LNCaP clone FGC (cell line): Measurements from ENCODE around the gene CDC5L.

ENCODE experiments used
- DNase-seq: peaks from one replicate; pipeline ENCODE4 v3.0.0-alpha.2; 2011; ENCODE audit warnings: low read depth
- H3K4me3 ChIP-seq: 2 replicates; pipeline ENCODE4 v1.5.1; 2011; ENCODE audit warnings: mild to moderate bottlenecking, low read depth, low read length, control low read depth
- CTCF ChIP-seq: IDR thresholded peaks from 2 replicates; pipeline ENCODE4 v1.5.1; 2012; ENCODE audit warnings: mild to moderate bottlenecking; ENCODE audit not compliant: control insufficient read depth, insufficient read depth; ENCODE audit errors: extremely low read depth

CDC5L gene

GRCh38 chr6:44401138-44401537, 13.6 kb downstream of the CDC5L start:
- no peak for DNase-seq
- no peak overlapping the region for H3K4me3 ChIP-seq
- TF ChIP-seq CTCF = no peak

DNA sequence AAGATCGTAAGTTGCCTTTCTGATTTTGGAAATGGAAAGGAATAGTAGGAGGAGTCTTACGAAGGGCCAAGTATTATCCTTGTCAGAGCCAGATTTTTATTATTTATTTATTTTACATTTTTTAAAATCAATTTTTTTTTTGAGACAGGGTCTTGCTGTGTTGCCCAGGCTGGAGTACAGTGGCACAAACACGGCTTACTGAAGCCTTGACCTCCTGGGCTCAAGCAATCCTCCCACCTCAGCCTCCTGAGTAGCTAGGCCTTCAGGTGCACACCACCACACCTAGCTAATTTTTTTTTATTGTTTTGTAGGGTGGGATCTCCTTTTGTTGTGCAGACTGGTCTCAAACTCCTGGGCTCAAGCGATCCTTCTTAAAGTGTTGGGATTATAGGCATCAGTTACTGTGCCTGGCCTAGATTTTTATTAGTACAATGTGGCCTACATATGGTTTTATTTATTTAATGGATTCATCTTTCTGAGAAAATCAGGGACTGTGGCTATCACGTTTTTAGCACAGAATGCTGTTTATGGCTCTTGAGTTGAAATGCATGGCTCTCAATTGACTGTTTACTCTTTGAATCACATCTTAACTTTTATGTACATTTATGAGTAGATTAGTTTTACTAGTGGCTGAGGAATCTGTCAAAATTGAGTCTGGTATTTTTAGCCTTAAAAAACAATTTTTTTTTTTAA, 16.7 kb downstream of the CDC5L start:
- no peak for DNase-seq
- TF ChIP-seq CTCF = no peak
- no peak overlapping the region for H3K4me3 ChIP-seq

DNA sequence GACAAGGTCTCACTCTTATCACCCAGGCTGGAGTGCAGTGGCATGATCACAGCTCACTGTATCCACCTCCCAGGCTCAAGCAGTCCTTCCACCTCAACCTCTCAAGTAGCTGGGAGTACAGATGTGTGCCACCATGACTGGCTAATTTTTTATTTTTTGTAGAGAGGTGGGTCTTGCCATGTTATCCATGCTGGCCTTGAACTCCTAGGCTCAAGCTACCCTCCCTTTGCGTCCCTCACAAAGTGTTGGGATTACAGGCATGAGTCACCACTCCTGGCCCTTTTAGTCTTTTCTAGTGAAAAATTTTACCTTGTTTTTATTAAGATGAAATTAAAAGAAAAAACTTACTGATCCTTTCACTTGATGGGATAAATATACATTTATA, 17.2 kb downstream of the CDC5L start:
- no peak for TF ChIP-seq CTCF
- no peak overlapping the region for H3K4me3 ChIP-seq
- DNase-seq = no peak

GRCh38 chr6:44407951-44408670, 20.6 kb downstream of the CDC5L start:
- DNase-seq = no peak
- no peak overlapping the region for H3K4me3 ChIP-seq
- TF ChIP-seq CTCF = no peak

DNA sequence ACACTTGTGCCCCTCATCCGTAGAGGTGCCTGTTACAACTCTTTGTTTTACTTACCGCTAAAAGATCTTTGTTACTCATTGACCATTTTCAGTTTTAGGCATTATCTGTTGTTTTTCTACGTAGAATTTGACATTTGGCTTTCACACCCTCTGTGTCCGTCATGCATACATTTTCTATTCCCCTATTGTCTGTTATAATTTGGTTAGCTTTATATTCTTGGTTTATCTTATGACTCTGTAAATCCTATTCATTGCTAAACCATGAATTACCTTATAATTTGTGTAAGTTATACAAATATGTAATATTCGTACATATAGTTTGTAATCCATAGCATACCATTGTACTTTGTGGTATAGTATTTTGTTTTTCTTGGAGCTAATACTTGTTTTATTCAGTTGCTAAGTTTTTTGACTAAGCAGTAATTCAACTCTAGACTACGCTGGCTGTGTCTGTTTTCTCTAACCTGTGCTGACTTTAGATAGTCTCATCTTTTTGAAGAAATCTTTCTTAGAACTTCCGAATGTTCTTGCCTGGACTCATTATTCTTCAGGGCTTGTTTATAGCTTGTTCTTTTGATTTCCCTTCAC, 21.8 kb downstream of the CDC5L start:
- H3K4me3 ChIP-seq = no peak overlapping the region
- DNase-seq = no peak
- TF ChIP-seq CTCF = no peak

DNA sequence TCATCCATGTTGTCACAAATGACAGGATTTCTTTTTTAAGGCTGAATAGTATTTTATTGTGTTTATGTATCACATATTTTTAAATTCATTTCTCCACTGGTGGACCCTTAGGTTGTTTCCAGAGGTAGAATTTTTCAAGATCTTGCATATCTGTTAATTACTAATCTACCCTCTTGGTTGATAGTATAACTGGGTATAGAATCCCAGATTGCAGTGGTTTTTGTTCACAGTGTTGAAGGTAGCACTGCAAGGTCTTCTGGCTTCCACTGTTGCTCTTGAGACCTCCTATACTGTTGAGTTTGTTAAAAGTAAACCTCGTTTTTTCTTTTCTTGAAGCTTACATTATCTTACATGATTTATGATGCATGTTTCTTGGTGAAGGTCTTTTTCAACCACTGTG, 22.9 kb downstream of the CDC5L start:
- no peak for DNase-seq
- no peak for TF ChIP-seq CTCF
- H3K4me3 ChIP-seq = no peak overlapping the region
